ENCODE measurements around the gene CMIP.

CMIP gene

DNA sequence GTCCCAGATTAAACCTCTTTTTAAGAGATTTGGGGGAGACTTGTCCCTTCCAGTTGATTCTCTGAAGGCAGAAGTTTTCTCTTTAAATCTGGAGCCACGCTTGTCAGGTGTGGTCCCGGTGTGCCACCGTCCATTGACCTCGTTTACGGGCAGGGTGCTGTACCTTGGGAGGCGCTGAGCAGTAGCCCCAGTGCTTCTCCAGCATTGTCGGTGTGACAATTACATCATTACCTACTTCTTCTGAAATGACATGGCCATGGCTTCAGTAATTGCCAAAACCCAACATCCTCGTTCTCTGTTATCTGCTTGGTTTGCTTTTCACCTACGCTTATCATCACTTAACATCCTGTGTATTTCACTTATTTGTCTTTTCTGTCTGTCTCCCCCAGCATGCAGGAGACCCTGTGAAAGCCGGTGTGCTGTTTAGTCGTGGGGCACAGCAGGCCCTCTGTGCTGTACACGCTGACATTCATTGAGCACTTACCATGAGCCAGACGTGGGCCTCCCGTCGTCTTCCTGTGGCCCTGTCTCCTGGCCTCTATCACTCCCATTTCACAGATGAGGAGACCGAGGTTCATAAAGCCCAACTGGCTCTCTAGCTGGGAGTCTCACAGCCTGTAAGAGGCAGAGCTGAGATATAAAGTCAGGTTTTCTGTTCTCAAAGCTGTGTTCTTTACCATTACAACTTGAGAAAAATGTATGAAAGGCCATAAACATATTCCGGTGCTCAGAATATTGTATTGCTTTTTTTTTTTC, 143.9 kb downstream of the CMIP start:
- no peaks in the 10 kb centered on the region for H3K36me3 ChIP-seq (ENCODE audit: control insufficient read depth, insufficient read depth, low read length)
- TF ChIP-seq, protein P1, sequence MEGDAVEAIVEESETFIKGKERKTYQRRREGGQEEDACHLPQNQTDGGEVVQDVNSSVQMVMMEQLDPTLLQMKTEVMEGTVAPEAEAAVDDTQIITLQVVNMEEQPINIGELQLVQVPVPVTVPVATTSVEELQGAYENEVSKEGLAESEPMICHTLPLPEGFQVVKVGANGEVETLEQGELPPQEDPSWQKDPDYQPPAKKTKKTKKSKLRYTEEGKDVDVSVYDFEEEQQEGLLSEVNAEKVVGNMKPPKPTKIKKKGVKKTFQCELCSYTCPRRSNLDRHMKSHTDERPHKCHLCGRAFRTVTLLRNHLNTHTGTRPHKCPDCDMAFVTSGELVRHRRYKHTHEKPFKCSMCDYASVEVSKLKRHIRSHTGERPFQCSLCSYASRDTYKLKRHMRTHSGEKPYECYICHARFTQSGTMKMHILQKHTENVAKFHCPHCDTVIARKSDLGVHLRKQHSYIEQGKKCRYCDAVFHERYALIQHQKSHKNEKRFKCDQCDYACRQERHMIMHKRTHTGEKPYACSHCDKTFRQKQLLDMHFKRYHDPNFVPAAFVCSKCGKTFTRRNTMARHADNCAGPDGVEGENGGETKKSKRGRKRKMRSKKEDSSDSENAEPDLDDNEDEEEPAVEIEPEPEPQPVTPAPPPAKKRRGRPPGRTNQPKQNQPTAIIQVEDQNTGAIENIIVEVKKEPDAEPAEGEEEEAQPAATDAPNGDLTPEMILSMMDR (IDR thresholded peaks at IDR 0.05; ENCODE audit: insufficient read depth, low read length, poor library complexity, severe bottlenecking): no peak
- no peak overlapping the region for H3K4me3 ChIP-seq (replicated peaks; ENCODE audit: low read depth, low read length)
- no peaks in the 10 kb centered on the region for H3K27me3 ChIP-seq (replicated peaks; ENCODE audit: control insufficient read depth, insufficient read depth, low read length)
- DNase-seq (ENCODE audit: extremely low read depth, insufficient read length): no peak

DNA sequence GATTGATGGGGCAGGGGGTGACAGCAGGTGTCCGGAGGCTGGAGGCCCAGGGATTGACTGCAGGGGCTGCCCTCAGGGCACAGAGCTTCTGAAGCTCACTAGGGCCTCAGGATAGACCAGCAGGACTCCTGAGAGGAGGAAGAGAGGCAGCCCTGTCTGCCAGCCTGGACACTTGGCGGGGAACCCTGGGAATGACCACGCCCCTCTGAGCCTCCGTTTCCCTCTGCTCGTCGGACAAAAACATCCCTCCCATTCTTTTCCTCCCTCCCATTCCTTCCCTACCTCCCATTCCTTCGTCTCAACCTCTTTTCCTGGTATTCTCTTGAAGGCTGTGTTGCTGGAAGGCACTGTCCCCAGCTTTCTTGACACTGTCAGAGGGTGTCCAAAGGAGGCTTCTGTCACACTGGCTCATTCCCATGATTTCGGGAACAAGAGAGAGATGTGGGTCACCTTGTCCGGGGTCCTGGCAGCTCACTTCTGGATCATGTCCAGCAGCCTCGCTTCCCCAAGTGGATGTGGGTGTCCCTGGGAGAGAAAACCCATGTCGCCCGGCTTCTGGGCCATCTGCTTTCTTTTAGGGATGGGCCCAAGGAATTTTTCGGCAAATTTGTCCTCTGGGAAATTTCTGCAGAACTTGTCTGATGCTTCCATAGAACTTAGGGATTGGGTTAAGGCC, 145.5 kb downstream of the CMIP start:
- no peak for DNase-seq (ENCODE audit: extremely low read depth, insufficient read length)
- TF ChIP-seq, protein P1 (IDR thresholded peaks at IDR 0.05; ENCODE audit: insufficient read depth, low read length, poor library complexity, severe bottlenecking): no peak
- H3K27me3 ChIP-seq (replicated peaks; ENCODE audit: control insufficient read depth, insufficient read depth, low read length): no peaks in the 10 kb centered on the region
- H3K36me3 ChIP-seq (ENCODE audit: control insufficient read depth, insufficient read depth, low read length): no peaks in the 10 kb centered on the region
- H3K4me3 ChIP-seq (replicated peaks; ENCODE audit: low read depth, low read length): no peak overlapping the region

DNA sequence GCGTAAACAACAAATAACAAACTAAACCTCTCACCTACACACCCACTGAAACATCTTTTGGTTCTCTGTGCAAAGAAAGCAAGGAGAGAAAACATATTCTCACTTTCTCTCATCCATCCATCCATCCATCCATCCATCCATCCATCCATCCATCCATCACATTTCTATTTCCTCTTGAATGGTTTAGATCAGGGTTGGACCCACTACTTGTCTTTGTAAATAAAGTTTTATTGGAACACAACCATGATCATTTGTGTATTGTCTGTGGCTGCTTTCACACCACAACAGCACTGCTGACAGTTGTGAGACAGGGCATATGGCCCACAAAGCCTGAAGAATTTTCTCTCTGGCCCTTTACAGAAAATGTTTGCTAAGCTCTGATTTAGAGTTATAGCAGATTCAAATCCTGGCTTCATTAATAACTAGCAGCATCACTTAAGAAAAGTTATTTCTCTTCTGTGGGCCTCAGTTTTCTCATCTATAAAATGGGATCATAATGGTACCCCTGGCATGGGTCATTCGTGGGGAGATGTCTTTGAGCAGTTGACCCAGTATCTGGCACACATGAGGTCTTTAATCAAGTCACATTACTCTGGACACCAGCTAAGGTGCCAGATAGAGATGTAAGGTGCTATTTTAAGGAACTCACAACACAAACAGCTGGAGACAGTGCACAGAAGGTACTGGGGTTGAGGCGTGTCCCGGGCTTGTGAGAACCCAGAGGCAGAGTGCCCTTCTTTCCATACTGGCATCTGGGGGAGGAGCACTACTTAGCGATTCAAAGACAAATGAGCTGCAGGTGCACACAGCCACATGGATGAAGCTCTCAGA, 146.3 kb downstream of the CMIP start:
- H3K36me3 ChIP-seq (ENCODE audit: control insufficient read depth, insufficient read depth, low read length): no peaks in the 10 kb centered on the region
- no peak for DNase-seq (ENCODE audit: extremely low read depth, insufficient read length)
- TF ChIP-seq, protein P1 (IDR thresholded peaks at IDR 0.05; ENCODE audit: insufficient read depth, low read length, poor library complexity, severe bottlenecking): no peak
- H3K27me3 ChIP-seq (replicated peaks; ENCODE audit: control insufficient read depth, insufficient read depth, low read length): no peaks in the 10 kb centered on the region
- H3K4me3 ChIP-seq (replicated peaks; ENCODE audit: low read depth, low read length): no peak overlapping the region

DNA sequence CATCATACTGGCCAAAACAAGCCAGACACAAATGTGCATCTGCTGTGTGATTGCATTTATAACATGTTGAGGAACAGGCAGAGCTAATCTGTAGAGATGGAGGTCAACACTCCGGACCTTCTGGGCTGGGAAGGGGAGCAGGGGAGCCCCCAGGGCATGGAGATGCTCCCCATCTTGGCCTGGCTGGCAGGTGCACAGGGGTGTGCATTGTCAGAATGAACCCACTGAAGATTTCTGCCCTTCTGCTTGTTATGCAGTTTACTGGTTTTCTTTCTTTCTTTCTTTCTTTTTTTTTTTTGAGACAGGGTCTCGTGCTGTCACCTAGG, 146.9 kb downstream of the CMIP start:
- no peak for DNase-seq (ENCODE audit: extremely low read depth, insufficient read length)
- TF ChIP-seq, protein P1 (IDR thresholded peaks at IDR 0.05; ENCODE audit: insufficient read depth, low read length, poor library complexity, severe bottlenecking): no peak
- Histone ChIP-seq H3K36me3 (ENCODE audit: control insufficient read depth, insufficient read depth, low read length) (no peaks in the 10 kb centered on the region), H3K27me3 (replicated peaks; ENCODE audit: control insufficient read depth, insufficient read depth, low read length) (no peaks in the 10 kb centered on the region), H3K4me3 (replicated peaks; ENCODE audit: low read depth, low read length) (no peak overlapping the region)

DNA sequence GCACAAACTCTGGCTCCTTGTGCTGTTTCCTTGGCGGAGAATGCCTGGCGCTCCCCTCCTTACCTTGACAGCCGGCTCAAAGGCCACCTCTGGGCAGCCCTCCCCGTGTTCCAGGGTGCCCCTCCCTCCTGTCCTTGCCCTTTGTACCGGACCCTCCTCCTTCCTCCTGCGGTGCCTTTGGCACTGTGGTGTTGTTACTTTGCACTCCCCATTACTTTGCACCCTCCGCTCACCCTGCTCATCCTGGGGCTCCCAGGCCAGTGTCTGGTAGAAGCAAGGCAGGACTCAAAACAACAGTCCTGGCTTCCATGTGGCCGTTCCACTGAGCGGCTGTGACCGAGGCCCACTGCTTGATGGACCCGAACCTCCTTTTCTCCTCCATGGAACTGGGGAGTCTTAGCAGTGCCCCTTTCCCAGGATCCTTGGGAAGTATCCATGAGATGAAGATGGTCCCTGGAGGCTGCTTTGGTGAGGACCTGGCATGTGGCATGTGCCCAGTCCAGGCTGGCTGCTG, 147.8 kb downstream of the CMIP start:
- no peak for DNase-seq (ENCODE audit: extremely low read depth, insufficient read length)
- Histone ChIP-seq H3K36me3 (ENCODE audit: control insufficient read depth, insufficient read depth, low read length) (no peaks in the 10 kb centered on the region), H3K4me3 (replicated peaks; ENCODE audit: low read depth, low read length) (no peak overlapping the region), H3K27me3 (replicated peaks; ENCODE audit: control insufficient read depth, insufficient read depth, low read length) (no peaks in the 10 kb centered on the region)
- TF ChIP-seq, protein P1 (IDR thresholded peaks at IDR 0.05; ENCODE audit: insufficient read depth, low read length, poor library complexity, severe bottlenecking): no peak

All from GM06990 (cell line).